Measurements from ENCODE around the gene LAMA5.
A peak's percentile ranks its signal among the peaks of the same experiment; 100 is the strongest.

LAMA5 gene

GRCh38 chr20:62367136-62367632 is at the start of gene LAMA5:
TSS of gene LAMA5 (minus strand) at chr20:62367312. CDS start at chr20:62367245, 67 bp downstream.
- Histone ChIP-seq H3K4me3 (ENCODE audit: low read length) (peak within 1 kb of the TSS; percentile 90), H3K9ac (ENCODE audit: low read length) (peak within 1 kb of the TSS; percentile 90), H3K27ac (ENCODE audit: low read length) (peak within 1 kb of the TSS; percentile 2; the same call in 1 of the 2 replicates), H3K36me3 (replicated peaks; ENCODE audit: insufficient read depth, low read length) (no peaks in the 10 kb centered on the region), H3K9me2 (replicated peaks; ENCODE audit: insufficient read depth, low read length) (no peaks in the 10 kb centered on the region), H4K20me1 (ENCODE audit: insufficient read depth, low read length) (no peaks in the 10 kb centered on the region), H3F3A (ENCODE audit: insufficient read depth, low read length) (peaks cover 4% of the 10 kb centered on the region; the same call in 1 of the 2 replicates), H3K9me3 (replicated peaks; ENCODE audit: insufficient read depth, low read length) (no peaks in the 10 kb centered on the region), H2AFZ (ENCODE audit: low read length) (peak within 1 kb of the TSS; percentile 91), H3K4me1 (ENCODE audit: low read length) (peaks cover 13% of the 10 kb centered on the region), H3K4me2 (ENCODE audit: low read depth, low read length) (peak within 1 kb of the TSS; percentile 99), H3K79me2 (ENCODE audit: low read length) (peaks cover 46% of the 10 kb centered on the region), H3K27me3 (replicated peaks; ENCODE audit: insufficient read depth, low read length) (no peaks in the 10 kb centered on the region)
- DNase-seq = peak; percentile 66
- no peak for TF ChIP-seq CTCF (IDR thresholded peaks at IDR 0.05; ENCODE audit: low read length)

GRCh38 chr20:62415354-62416111 is 48.4 kb upstream of the LAMA5 start:
- no peak overlapping the region for H3K4me2 ChIP-seq (ENCODE audit: low read depth, low read length)
- no peak for DNase-seq
- H3K9ac ChIP-seq (ENCODE audit: low read length) = no peak overlapping the region
- no peaks in the 10 kb centered on the region for H3K4me1 ChIP-seq (ENCODE audit: low read length)
- H3K36me3 ChIP-seq (replicated peaks; ENCODE audit: insufficient read depth, low read length) = no peaks in the 10 kb centered on the region
- peaks cover 96% of the 10 kb centered on the region for H3K27me3 ChIP-seq (replicated peaks; ENCODE audit: insufficient read depth, low read length)
- no peak overlapping the region for H2AFZ ChIP-seq (ENCODE audit: low read length)
- no peaks in the 10 kb centered on the region for H3K9me3 ChIP-seq (replicated peaks; ENCODE audit: insufficient read depth, low read length)
- TF ChIP-seq EZH2phosphoT487 (IDR thresholded peaks at IDR 0.05; ENCODE audit: low read length) (no peak), CTCF (IDR thresholded peaks at IDR 0.05; ENCODE audit: low read length) (no peak), EZH2 (optimal IDR thresholded peaks at IDR 0.05; ENCODE audit: low read depth, low read length) (no peak)
- no peaks in the 10 kb centered on the region for H3F3A ChIP-seq (ENCODE audit: insufficient read depth, low read length)
- H3K79me2 ChIP-seq (ENCODE audit: low read length) = no peaks in the 10 kb centered on the region
- H3K4me3 ChIP-seq (ENCODE audit: low read length) = no peak overlapping the region
- no peaks in the 10 kb centered on the region for H4K20me1 ChIP-seq (ENCODE audit: insufficient read depth, low read length)
- H3K9me2 ChIP-seq (replicated peaks; ENCODE audit: insufficient read depth, low read length) = no peaks in the 10 kb centered on the region
- H3K27ac ChIP-seq (ENCODE audit: low read length) = no peak overlapping the region

- Histone ChIP-seq H3K9me2 (replicated peaks; ENCODE audit: insufficient read depth, low read length) (no peaks in the 10 kb centered on the region), H3K4me3 (ENCODE audit: low read length) (no peak overlapping the region), H3F3A (ENCODE audit: insufficient read depth, low read length) (no peaks in the 10 kb centered on the region), H3K36me3 (replicated peaks; ENCODE audit: insufficient read depth, low read length) (no peaks in the 10 kb centered on the region), H4K20me1 (ENCODE audit: insufficient read depth, low read length) (no peaks in the 10 kb centered on the region), H3K79me2 (ENCODE audit: low read length) (no peaks in the 10 kb centered on the region), H3K9me3 (replicated peaks; ENCODE audit: insufficient read depth, low read length) (no peaks in the 10 kb centered on the region), H3K4me1 (ENCODE audit: low read length) (peaks cover 7% of the 10 kb centered on the region; the same call in 1 of the 2 replicates), H2AFZ (ENCODE audit: low read length) (no peak overlapping the region), H3K27ac (ENCODE audit: low read length) (no peak overlapping the region), H3K9ac (ENCODE audit: low read length) (no peak overlapping the region), H3K27me3 (replicated peaks; ENCODE audit: insufficient read depth, low read length) (peaks cover 81% of the 10 kb centered on the region), H3K4me2 (ENCODE audit: low read depth, low read length) (no peak overlapping the region)
- TF ChIP-seq CTCF (IDR thresholded peaks at IDR 0.05; ENCODE audit: low read length) (peak; percentile 23), EZH2phosphoT487 (IDR thresholded peaks at IDR 0.05; ENCODE audit: low read length) (no peak)
- no peak for DNase-seq
These were observed 46.9 kb upstream of the LAMA5 start for GRCh38 chr20:62413896-62414481.

All from MM.1S (cell line).